Stimulated activated CD8-positive, alpha-beta memory T cell treated with anti-CD3 and anti-CD28 coated beads, Interleukin-4, amount 100 ng/mL, for 24 hours (primary cell): ENCODE results near the gene HYAL2.

Experiments
- DNase-seq: peaks from one replicate; pipeline ENCODE4 v3.0.0-alpha.2; 2020; ENCODE audit warnings: low read depth

HYAL2 gene

DNA sequence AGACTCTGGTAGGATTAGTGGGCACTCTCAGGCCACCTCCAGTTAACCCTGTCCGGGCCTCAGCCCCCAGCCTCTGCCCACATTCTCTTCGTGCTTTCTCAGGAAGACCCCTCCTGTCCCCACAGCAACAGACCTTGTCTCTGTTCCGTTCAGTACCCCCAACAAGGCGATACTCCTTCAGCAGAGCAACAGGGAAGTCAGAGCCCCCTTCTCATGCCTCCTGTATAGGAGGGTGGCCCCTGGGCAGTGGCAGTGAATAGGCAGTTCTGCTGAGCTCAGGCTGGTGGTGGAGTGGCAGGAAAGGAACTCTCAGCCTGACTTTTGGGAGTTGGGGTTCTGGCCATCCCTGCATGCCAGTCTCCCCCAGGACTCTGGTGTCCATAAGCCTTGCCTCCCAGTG, 53.1 kb downstream of the HYAL2 start:
- no peak for DNase-seq

DNA sequence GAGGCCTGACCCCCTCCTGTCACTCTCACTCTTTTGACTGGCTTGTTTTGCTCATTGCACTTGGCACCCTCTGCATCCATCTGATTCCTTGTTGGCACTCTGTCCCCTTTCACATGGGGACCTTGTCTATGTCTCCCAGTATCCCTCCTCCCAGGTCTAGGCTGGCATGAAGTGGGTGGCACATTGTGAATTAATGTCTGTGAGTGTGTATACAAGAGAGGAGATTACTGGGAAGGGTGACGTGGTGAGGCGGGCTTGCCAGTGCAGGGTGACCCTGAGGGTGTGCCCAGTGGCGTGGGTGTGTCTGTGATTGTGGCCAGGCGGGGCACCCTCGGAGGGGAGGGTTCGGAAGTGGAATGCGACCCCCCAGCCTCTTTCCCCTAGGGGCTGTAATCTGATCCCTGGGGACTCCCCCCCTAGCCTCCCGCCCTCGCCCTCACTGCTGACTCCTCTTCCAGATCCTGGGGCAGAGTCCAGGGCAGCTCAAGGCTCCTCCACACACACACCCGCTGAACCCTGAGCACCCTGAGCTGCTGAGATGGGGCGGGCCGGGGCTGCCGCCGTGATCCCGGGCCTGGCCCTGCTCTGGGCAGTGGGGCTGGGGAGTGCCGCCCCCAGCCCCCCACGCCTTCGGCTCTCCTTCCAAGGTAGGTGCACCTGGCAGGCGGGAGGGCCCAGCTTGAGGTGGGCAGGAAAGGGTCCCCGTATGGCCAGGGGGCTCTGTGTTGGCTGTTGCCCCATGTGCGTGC, 53.7 kb downstream of the HYAL2 start, which contains the start of gene SEMA3B:
Gene SEMA3B, plus strand, starts transcription at position 445 of the 749 bp plus-strand sequence. Its CDS starts 94 bp downstream, at position 539.
- DNase-seq: no peak

DNA sequence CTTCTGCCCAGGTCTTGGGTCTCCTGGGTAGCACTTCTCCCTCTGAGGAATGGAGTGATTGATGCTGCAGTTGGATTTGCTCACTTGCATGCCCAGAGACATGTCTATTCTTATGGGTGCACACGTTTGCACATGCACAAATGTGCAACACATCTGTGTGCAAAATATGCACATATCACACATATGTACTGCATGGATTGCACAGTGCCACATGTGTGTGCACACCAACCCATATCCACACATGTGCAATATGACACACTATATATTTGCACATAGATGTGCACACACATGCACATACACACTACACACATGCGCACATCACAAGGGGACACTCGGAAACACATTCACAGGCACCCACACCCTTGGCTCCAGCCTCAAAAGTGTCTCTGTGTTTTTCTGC, 54.3 kb downstream of the HYAL2 start:
- DNase-seq: no peak
